Measurements from ENCODE around the gene MAU2. TPM values are rescaled to one million over a fixed set of nuclear protein-coding genes. Genes with fewer than 3 reads are reported as not detected.

MAU2 gene
- total and polyA plus RNA-seq, 10 of the 15 experiments (the other 5 are each of a cell fraction or from before 2014, with no cell fraction given), result 1.8 to 47.2 (median 22.1) TPM

DNA sequence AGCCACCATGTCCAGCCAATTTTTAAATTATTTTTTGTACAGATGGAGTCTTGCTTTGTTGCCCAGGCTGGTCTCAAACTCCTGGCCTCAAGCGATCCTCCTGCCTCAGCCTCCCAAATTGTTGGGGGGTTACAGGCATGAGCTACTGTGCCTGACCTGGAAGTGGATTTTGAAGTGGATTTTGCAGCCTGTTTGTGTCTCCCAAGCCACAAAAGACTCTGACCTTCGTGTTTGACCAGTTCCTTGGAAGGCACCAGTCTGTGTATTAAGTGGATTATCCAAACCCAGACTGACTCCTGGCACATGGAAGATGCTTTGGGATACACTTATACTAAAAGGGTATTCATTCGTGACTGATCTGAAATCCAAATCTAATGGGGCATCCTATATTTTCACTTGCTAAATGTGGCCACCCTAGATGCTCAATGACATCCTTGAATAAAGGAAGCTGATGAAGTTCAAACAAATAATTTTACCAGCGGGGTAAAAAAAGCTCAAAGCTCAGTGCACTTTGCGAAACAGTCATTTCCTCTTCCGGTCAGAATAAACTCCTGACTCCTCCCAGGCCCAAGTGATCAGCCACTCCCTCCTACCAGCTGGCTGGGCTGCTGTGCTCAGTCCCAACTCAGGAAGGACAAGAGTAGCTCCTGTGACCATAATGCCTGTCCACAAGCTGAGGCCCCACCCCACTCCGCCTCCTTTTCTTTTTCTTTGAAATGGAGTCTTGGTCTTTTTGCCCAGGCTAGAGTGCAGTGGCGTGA, 52.2 kb downstream of the MAU2 start (continued):
- TF ChIP-seq, protein P1, sequence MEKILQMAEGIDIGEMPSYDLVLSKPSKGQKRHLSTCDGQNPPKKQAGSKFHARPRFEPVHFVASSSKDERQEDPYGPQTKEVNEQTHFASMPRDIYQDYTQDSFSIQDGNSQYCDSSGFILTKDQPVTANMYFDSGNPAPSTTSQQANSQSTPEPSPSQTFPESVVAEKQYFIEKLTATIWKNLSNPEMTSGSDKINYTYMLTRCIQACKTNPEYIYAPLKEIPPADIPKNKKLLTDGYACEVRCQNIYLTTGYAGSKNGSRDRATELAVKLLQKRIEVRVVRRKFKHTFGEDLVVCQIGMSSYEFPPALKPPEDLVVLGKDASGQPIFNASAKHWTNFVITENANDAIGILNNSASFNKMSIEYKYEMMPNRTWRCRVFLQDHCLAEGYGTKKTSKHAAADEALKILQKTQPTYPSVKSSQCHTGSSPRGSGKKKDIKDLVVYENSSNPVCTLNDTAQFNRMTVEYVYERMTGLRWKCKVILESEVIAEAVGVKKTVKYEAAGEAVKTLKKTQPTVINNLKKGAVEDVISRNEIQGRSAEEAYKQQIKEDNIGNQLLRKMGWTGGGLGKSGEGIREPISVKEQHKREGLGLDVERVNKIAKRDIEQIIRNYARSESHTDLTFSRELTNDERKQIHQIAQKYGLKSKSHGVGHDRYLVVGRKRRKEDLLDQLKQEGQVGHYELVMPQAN (conservative IDR thresholded peaks at IDR 0.05), result no peak
- TF ChIP-seq ZNF207 (IDR thresholded peaks at IDR 0.05; ENCODE audit: borderline replicate concordance) (no peak), TCF7 (IDR thresholded peaks at IDR 0.05; ENCODE audit: borderline replicate concordance) (no peak), MEF2B (IDR thresholded peaks at IDR 0.05; ENCODE audit: partially characterized antibody, poor library complexity, severe bottlenecking) (no peak), BACH1 (IDR thresholded peaks at IDR 0.05; ENCODE audit: borderline replicate concordance) (no peak), ZNF217 (IDR thresholded peaks at IDR 0.05) (no peak), ATF7 (IDR thresholded peaks at IDR 0.05; ENCODE audit: low read depth) (no peak)
- TF ChIP-seq, protein P2, sequence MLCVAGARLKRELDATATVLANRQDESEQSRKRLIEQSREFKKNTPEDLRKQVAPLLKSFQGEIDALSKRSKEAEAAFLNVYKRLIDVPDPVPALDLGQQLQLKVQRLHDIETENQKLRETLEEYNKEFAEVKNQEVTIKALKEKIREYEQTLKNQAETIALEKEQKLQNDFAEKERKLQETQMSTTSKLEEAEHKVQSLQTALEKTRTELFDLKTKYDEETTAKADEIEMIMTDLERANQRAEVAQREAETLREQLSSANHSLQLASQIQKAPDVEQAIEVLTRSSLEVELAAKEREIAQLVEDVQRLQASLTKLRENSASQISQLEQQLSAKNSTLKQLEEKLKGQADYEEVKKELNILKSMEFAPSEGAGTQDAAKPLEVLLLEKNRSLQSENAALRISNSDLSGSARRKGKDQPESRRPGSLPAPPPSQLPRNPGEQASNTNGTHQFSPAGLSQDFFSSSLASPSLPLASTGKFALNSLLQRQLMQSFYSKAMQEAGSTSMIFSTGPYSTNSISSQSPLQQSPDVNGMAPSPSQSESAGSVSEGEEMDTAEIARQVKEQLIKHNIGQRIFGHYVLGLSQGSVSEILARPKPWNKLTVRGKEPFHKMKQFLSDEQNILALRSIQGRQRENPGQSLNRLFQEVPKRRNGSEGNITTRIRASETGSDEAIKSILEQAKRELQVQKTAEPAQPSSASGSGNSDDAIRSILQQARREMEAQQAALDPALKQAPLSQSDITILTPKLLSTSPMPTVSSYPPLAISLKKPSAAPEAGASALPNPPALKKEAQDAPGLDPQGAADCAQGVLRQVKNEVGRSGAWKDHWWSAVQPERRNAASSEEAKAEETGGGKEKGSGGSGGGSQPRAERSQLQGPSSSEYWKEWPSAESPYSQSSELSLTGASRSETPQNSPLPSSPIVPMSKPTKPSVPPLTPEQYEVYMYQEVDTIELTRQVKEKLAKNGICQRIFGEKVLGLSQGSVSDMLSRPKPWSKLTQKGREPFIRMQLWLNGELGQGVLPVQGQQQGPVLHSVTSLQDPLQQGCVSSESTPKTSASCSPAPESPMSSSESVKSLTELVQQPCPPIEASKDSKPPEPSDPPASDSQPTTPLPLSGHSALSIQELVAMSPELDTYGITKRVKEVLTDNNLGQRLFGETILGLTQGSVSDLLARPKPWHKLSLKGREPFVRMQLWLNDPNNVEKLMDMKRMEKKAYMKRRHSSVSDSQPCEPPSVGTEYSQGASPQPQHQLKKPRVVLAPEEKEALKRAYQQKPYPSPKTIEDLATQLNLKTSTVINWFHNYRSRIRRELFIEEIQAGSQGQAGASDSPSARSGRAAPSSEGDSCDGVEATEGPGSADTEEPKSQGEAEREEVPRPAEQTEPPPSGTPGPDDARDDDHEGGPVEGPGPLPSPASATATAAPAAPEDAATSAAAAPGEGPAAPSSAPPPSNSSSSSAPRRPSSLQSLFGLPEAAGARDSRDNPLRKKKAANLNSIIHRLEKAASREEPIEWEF (IDR thresholded peaks at IDR 0.05; ENCODE audit: insufficient replicate concordance, low read depth, low read length), result no peak
- TF ChIP-seq, protein P3, sequence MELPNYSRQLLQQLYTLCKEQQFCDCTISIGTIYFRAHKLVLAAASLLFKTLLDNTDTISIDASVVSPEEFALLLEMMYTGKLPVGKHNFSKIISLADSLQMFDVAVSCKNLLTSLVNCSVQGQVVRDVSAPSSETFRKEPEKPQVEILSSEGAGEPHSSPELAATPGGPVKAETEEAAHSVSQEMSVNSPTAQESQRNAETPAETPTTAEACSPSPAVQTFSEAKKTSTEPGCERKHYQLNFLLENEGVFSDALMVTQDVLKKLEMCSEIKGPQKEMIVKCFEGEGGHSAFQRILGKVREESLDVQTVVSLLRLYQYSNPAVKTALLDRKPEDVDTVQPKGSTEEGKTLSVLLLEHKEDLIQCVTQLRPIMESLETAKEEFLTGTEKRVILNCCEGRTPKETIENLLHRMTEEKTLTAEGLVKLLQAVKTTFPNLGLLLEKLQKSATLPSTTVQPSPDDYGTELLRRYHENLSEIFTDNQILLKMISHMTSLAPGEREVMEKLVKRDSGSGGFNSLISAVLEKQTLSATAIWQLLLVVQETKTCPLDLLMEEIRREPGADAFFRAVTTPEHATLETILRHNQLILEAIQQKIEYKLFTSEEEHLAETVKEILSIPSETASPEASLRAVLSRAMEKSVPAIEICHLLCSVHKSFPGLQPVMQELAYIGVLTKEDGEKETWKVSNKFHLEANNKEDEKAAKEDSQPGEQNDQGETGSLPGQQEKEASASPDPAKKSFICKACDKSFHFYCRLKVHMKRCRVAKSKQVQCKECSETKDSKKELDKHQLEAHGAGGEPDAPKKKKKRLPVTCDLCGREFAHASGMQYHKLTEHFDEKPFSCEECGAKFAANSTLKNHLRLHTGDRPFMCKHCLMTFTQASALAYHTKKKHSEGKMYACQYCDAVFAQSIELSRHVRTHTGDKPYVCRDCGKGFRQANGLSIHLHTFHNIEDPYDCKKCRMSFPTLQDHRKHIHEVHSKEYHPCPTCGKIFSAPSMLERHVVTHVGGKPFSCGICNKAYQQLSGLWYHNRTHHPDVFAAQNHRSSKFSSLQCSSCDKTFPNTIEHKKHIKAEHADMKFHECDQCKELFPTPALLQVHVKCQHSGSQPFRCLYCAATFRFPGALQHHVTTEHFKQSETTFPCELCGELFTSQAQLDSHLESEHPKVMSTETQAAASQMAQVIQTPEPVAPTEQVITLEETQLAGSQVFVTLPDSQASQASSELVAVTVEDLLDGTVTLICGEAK (IDR thresholded peaks at IDR 0.05; ENCODE audit: borderline replicate concordance), result peak; percentile 69; the same call in 1 of the 2 replicates
- TF ChIP-seq, protein P4, sequence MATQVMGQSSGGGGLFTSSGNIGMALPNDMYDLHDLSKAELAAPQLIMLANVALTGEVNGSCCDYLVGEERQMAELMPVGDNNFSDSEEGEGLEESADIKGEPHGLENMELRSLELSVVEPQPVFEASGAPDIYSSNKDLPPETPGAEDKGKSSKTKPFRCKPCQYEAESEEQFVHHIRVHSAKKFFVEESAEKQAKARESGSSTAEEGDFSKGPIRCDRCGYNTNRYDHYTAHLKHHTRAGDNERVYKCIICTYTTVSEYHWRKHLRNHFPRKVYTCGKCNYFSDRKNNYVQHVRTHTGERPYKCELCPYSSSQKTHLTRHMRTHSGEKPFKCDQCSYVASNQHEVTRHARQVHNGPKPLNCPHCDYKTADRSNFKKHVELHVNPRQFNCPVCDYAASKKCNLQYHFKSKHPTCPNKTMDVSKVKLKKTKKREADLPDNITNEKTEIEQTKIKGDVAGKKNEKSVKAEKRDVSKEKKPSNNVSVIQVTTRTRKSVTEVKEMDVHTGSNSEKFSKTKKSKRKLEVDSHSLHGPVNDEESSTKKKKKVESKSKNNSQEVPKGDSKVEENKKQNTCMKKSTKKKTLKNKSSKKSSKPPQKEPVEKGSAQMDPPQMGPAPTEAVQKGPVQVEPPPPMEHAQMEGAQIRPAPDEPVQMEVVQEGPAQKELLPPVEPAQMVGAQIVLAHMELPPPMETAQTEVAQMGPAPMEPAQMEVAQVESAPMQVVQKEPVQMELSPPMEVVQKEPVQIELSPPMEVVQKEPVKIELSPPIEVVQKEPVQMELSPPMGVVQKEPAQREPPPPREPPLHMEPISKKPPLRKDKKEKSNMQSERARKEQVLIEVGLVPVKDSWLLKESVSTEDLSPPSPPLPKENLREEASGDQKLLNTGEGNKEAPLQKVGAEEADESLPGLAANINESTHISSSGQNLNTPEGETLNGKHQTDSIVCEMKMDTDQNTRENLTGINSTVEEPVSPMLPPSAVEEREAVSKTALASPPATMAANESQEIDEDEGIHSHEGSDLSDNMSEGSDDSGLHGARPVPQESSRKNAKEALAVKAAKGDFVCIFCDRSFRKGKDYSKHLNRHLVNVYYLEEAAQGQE (IDR thresholded peaks at IDR 0.05; ENCODE audit: low read depth, low read length), result no peak
